Heart left ventricle (tissue), 16 donors: ENCODE results near the gene MCTP2. TPM values are rescaled to one million over a fixed set of nuclear protein-coding genes. Genes with fewer than 3 reads are reported as not detected.

Experiments used
- ATAC-seq, 4 donors: fragments of 200-7000 bp; cut with Tn5 transposase; one replicate each; pipeline ENCODE4 v1.9.1; 2020 to 2022; ENCODE audit warnings: moderate library complexity in 4 of 4, mild to moderate bottlenecking in 3 of 4, moderate number of reproducible peaks in 1 of 4
- DNase-seq, 5 donors: peaks; one replicate each; pipeline ENCODE4 v3.0.0-alpha.2; 2020
- H3K27ac ChIP-seq, 12 donors: fragments of 200-600 bp; sonication (generic) in 4 of 12; one replicate each; pipeline versions ENCODE4 v1.5.0 to v1.8.0; 2016 to 2022; ENCODE audit warnings: mild to moderate bottlenecking in 2 of 12
- H3K27me3 ChIP-seq, 9 donors: fragments of 200-600 bp; sonication (generic) in 2 of 9; one replicate each; pipeline versions ENCODE4 v1.5.1 to v1.8.0; 2016 to 2022; ENCODE audit warnings: mild to moderate bottlenecking in 3 of 9
- H3K36me3 ChIP-seq, 9 donors: fragments of 200-600 bp; sonication (generic) in 2 of 9; one replicate each; pipeline versions ENCODE4 v1.5.0 to v1.8.0; 2018 to 2022; ENCODE audit warnings: mild to moderate bottlenecking in 2 of 9
- H3K4me1 ChIP-seq, 12 donors: fragments of 200-600 bp; sonication (generic) in 4 of 12; one replicate each; pipeline versions ENCODE4 v1.5.0 to v1.8.0; 2016 to 2022; ENCODE audit warnings: mild to moderate bottlenecking in 3 of 12
- H3K4me3 ChIP-seq, 12 donors: fragments of 200-600 bp; sonication (generic) in 4 of 12; one replicate each; pipeline versions ENCODE4 v1.5.0 to v1.8.0; 2017 to 2022; ENCODE audit warnings: mild to moderate bottlenecking in 9 of 12, moderate library complexity in 4 of 12
- H3K9me3 ChIP-seq, 12 donors: fragments of 200-600 bp; sonication (generic) in 4 of 12; one replicate each; pipeline versions ENCODE4 v1.5.0 to v1.8.0; 2016 to 2022; ENCODE audit warnings: mild to moderate bottlenecking in 1 of 12
- CTCF ChIP-seq, 12 donors: fragments of 200-600 bp; sonication (generic) in 4 of 12; IDR thresholded peaks; one replicate each; pipeline versions ENCODE4 v1.5.0 to v1.8.0; 2018 to 2022; ENCODE audit warnings: antibody characterized with exemption in 12 of 12, mild to moderate bottlenecking in 5 of 12
- POLR2A ChIP-seq, 2 donors: fragments of 450-650 bp; IDR thresholded peaks; one replicate each; pipeline ENCODE4 v1.6.1; 2017; ENCODE audit warnings: antibody characterized with exemption in 2 of 2, mild to moderate bottlenecking in 2 of 2, moderate library complexity in 2 of 2
- WGBS, 4 donors: extraction: QIAGEN DNeasy Blood & Tissue Kit in 2 of 4; methylation state at CpG; one replicate each; pipeline versions ENCODE4 v1.1.5 to v1.1.7; 2013 to 2018; 5-methylcytosine and 5-hydroxymethylcytosine counted together
- intact Hi-C, 10 donors: fragments of 100-400 bp; cut with DNase I; formaldehyde crosslinking; loops; one replicate each; pipeline versions ENCODE4 v1.11.1 to v1.14.2; 2022
- polyA plus RNA-seq, 2 donors: library from polyadenylated mRNA; stranded (reverse); fragments of 200-250 nt; gene quantifications; one replicate each; pipeline ENCODE4 v1.2.3, GENCODE V29; 2013
- total RNA-seq, 9 donors: library from RNA; depleted of rRNA in 2 of 9; stranded (reverse); fragments of >200 nt in 2 of 9; fragmentation: NEBNext Ultra II Directional in 3 of 9; extraction: Animal tissue kit (Norgen Biotek cat#: 25700) in 3 of 9; gene quantifications; one replicate each; pipeline versions ENCODE4 v1.1.0 to v1.2.4, GENCODE V29; 2016 to 2023
- donor health status: ischemic (EF 13 %, LVEDD 7.1; RV severe dilation, severe dysfunction).
- donor health status: healthy with polysubstance abuse.
- donor health status: DM: no; HTN: yes; CAD: no.
- donor health status: DM: no; HTN: no; CAD: no.
- donor health status: ischemic (EF 25% LVEDD 6.9; RV normal size, moderate dysfunction).
- donor health status: ischemic (EF 25% LVEDD 5.7; RV mildly dilated, moderate dysfunction).
- donor health status: healthy.
- donor health status: DM: yes; HTN: yes; CAD: no.
- donor health status: ischemic (EF 35%, LVEDD 5.7; RV mildly dilated, moderate dysfunction).
- donor health status: nonischemic (EF 11% LVEDD 7.7; RV severe dilation, severe dysfunction).
- donor health status: DM: yes; HTN: yes; CAD: no.
- donor health status: PGD.
- donor health status: ischemic (EF 29% LVEDD 5.4; RV normal size, mild dysfunction).
- donor health status: nonischemic (EF 23%, LVEDD 6.1; RV moderate dilation, normal function).

The MCTP2 gene
- total and polyA plus RNA-seq, 11 donors: 0.35 to 12.1 (median 2.0) TPM

- intact Hi-C loops: no loop called here
- Histone ChIP-seq H3K36me3 (peaks cover 0 to 4% (median 0%) of the 10 kb centered on the region in 9 donors), H3K27me3 (no peaks in the 10 kb centered on the region), H3K4me3 (no peak overlapping the region), H3K27ac (no peak overlapping the region), H3K4me1 (no peaks in the 10 kb centered on the region), H3K9me3 (no peaks in the 10 kb centered on the region)
- 79 to 89% (median 83%) methylated on average over 5 of the region's 5 CpGs for WGBS, 4 donors
- no peak for ATAC-seq
- no peak for TF ChIP-seq POLR2A (IDR thresholded peaks at IDR 0.05)
- no peak for TF ChIP-seq CTCF (IDR thresholded peaks at IDR 0.05)
- no peak for DNase-seq
These were observed 211.8 kb downstream of the MCTP2 start for GRCh38 chr15:94443186-94443585.

GRCh38 chr15:94445566-94446160, 214.3 kb downstream of the MCTP2 start:
- TF ChIP-seq POLR2A (IDR thresholded peaks at IDR 0.05) (no peak), CTCF (IDR thresholded peaks at IDR 0.05) (no peak)
- no peak for DNase-seq
- Histone ChIP-seq H3K9me3 (no peaks in the 10 kb centered on the region), H3K4me3 (no peak overlapping the region), H3K27ac (peak overlapping the region in 1 of 12 donors; percentile 18), H3K36me3 (no peaks in the 10 kb centered on the region), H3K4me1 (no peaks in the 10 kb centered on the region), H3K27me3 (no peaks in the 10 kb centered on the region)
- WGBS, 4 donors: 64 to 73% (median 68%) methylated on average over 7 of the region's 7 CpGs
- intact Hi-C loops: no loop called here
- ATAC-seq: no peak

- TF ChIP-seq CTCF (IDR thresholded peaks at IDR 0.05) (no peak), POLR2A (IDR thresholded peaks at IDR 0.05) (no peak)
These were observed 215.1 kb downstream of the MCTP2 start for GRCh38 chr15:94446441-94446840.

GRCh38 chr15:94451466-94451865, 220.1 kb downstream of the MCTP2 start:
- no peak overlapping the region for H3K27ac ChIP-seq
- DNase-seq (no peak), ATAC-seq (no peak)
- no peaks in the 10 kb centered on the region for H3K36me3 ChIP-seq
- no peak overlapping the region for H3K4me3 ChIP-seq
- H3K9me3 ChIP-seq: no peaks in the 10 kb centered on the region
- no peaks in the 10 kb centered on the region for H3K4me1 ChIP-seq
- 44 to 56% (median 51%) methylated on average over 1 of the region's 1 CpG for WGBS, 4 donors
- intact Hi-C loops: no loop called here
- no peak for TF ChIP-seq POLR2A (IDR thresholded peaks at IDR 0.05)
- no peak for TF ChIP-seq CTCF (IDR thresholded peaks at IDR 0.05)
- no peaks in the 10 kb centered on the region for H3K27me3 ChIP-seq

More at GRCh38 chr15:94446441-94446840, 215.1 kb downstream of the MCTP2 start:
- ATAC-seq (no peak), DNase-seq (no peak)
- H3K9me3 ChIP-seq: no peaks in the 10 kb centered on the region
- H3K27ac ChIP-seq: no peak overlapping the region
- intact Hi-C loops: no loop called here
- H3K4me1 ChIP-seq: no peaks in the 10 kb centered on the region
- H3K4me3 ChIP-seq: no peak overlapping the region
- H3K27me3 ChIP-seq: no peaks in the 10 kb centered on the region
- no peaks in the 10 kb centered on the region for H3K36me3 ChIP-seq
